GM21825 (cell line): Measurements from ENCODE around the gene C1QTNF1.
"Not testable (repeated sequence)": the region's sequence is repeated elsewhere in the genome, so short reads cannot be mapped to it uniquely, and the experiment has no call there.

Experiments used
- ATAC-seq: cut with Tn5 transposase; IDR thresholded peaks from one replicate; pipeline ENCODE4 v1.9.1; 2021; ENCODE audit warnings: mild to moderate bottlenecking, moderate library complexity; ENCODE audit not compliant: unreplicated experiment

The C1QTNF1 gene

GRCh38 chr17:79022507-79022991, 1.4 kb upstream of the C1QTNF1 start:
- ATAC-seq, result no peak

- no peak for ATAC-seq
Measured at GRCh38 chr17:79023180-79023705, 726 bp upstream of the C1QTNF1 start.

DNA sequence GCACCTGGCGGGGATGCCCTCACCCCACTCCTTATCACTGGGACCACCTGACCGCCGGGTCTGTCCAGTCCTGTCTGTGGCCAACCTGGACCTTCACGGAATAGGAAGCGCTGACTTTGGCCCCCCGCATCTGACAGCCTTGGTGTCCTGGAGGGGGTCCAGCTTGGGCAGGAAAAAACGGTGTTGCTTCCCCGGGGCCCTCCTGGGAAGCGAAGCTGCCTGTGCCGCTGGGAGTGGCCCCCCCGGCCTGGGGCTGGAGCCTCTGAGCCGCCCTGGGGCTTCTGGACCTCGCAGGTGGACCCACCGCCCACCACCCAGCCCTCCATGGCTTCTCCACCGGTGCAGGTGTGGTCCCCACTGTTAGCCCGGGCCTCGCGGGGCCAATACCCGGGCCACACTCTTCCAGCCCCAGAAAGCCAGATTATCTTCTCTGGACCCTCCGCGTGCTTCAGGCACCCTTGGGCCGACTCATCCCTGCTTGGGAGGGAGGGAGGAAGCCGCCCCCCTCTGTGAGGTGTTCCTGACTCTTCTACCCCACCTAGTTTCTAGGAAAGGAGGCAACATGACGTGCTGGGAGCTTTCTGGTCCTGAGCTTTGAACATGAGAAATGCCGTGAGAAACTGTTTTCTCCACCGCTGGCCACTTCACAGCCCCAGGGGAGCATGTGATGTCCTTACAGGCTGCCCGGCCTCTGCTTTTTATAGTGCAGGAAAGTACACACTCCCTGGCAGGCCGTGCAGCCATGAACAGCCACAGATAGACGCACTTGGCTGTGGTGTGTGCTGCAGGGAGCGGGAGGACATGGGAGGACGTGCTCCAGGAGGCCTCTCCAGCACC, 1.1 kb downstream of the C1QTNF1 start:
- ATAC-seq, result no peak

DNA sequence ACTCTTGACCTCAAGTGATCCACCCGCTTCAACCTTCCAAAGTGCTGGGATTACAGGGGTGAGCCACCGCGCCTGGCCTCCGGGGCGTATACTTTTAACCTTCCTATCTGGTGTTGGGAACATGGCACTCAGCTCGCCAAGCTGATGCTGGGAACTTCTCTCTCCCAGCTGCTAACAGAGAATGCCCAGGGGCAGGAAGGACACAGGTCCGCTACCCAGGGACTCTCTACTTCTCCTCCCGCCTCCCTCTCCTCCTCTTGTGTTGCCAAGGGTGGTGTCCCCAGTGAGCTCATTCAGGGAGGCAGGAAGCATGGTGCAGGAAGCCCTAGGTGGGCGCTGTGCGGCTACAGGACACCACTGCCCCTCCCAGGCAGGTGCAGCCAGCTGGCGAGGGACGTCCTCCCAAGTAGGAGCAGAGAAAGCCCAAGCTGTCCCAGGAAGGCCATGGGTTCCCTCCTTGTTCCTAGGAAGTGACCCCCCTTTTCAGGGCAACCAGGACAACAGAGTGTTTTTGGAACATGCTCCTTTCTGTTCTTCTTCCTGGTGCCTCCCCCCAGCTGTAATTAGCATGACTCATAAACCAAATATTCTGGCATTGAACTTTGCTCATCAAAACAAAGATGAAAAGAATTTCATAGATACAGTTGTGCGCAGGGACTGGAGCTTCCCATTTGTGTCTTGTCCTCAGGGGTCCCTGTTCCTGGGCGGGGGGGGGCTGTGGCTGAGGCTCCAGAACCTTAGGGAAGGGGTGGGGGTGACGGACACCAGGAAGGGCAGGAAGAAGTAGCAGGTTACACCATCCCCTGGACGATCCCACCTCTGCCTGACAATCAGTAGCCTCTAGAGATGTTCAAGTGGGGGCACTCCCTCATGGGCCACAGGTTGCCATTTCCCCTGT, 2.7 kb downstream of the C1QTNF1 start:
- no peak for ATAC-seq

DNA sequence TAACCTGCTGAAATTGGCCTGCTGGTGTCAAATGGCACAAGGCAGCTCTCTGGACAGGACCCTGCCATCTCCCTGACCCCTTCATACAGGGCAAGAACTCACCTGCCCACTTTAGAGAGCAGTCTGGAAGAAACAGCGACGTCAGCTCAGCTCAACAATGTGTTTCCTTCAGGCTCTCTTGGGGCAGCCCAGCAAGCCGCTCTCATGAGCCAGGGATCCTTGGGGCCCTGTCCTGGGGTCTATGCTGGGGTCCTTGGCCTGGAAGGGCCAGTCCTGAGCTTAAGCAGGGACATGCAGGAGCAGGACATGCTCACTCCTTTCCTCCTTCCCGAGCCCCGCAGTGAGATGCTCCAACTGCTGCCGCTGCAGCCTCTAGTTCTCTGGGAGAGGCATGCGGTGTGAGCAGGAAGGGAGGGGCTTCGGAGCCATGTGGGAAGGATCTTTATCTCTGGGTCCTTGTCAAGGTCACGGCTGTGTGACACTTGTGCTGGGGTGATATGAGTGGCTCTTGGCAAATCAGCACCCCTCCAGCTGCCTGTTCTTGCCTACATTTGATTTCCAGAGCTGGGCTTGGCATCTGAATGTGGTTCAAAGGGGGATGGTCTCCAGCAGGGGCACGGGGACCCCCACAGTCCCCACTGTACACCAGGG, 3.4 kb downstream of the C1QTNF1 start:
- no peak for ATAC-seq

GRCh38 chr17:79027925-79028491, 4.0 kb downstream of the C1QTNF1 start:
- ATAC-seq, result no peak

GRCh38 chr17:79028496-79029326, 4.7 kb downstream of the C1QTNF1 start:
- ATAC-seq, result no peak

- ATAC-seq, result no peak
Measured at GRCh38 chr17:79029327-79030009, 5.5 kb downstream of the C1QTNF1 start.

DNA sequence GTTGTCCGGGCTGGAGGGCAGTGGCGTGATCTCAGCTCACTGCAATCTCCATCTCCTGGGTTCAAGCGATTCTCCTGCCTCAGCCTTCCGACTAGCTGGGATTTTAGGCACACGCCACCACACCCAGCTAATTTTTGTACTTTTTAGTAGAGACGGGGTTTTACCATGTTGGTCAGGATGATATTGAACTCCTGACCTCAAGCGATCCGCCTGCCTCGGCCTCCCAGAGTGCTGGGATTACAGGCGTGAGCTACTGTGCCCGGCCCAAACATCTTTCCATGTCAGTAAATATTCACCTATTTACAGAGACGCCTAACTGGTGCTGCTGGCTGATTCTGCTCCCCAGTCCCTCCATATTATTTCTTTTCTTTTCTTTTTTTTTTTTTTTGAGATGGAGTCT, 6.7 kb downstream of the C1QTNF1 start:
- ATAC-seq, result not testable (repeated sequence)

DNA sequence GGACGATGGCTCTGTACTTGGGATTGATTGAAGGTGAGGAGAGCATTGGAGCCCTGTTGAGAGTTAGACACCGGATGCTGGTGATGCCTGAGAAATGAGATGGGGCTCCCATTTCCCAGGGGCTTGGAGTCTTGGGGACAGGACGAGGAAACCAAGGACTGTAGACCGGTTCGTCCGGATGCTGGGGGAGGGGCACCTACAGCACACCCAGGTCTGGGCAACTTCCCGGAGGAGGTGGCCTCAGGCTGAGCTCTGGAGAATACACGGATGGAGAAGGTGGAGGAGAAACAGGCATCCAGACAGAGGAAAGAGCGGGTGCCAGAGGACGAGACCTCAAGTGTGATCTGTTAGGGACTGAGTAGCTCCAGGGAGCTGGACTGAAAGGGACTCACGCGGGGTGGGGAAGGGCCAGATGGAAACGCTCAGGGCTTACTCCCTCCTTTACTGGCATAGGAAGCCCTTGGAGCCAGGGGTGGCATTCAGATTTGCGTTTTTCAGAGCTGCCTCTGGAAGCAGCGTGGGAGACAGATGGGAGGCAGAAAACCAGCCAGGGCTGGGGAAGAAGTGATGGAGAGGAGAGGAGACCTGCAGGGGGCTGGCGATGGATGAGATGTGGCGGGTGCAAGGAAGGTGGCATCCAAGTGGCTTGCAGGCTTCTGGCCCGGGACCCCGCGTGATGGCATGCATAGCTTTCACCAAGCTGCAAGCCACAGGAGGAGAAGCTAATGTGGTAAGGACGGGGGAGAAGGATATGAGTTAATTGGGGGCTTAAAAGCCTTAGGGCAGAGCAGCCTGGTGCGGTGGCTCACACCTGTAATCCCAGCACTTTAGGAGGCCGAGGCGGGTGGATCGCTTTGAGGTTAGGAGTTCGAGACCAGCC, 8.3 kb downstream of the C1QTNF1 start:
- ATAC-seq, result no peak

GRCh38 chr17:79033046-79033616, 9.2 kb downstream of the C1QTNF1 start:
- no peak for ATAC-seq

- no peak for ATAC-seq
Measured at GRCh38 chr17:79033741-79034501, 10.0 kb downstream of the C1QTNF1 start.

DNA sequence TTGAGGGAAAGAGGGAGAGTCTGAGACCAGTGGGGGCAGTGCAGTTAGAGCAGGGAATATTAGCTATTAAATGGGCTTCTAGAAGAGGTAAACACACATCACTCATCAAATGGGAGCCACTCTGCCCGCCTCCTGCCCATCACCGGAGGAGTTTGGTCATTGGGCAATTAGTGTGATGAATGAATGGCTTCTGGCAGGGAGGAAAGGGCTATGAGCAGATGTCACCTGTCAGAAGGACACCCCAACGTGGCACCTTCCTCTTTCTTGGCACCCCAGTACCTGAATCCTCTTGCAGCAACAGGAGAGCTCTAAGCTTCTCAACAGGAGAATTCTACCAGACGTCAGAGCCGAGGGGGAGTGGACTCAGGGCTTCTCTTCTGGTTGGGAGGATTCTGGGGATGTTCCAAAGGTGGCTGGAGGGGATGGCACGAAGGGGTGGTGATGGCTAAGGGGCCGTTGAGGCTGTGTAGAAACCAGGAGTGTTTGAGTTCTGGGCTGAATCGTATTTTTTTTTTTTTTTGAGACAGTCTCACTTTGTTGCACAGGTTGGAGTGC, 11.0 kb downstream of the C1QTNF1 start:
- ATAC-seq, result no peak

GRCh38 chr17:79035686-79036085, 11.7 kb downstream of the C1QTNF1 start:
- ATAC-seq, result no peak

GRCh38 chr17:79036181-79036580, 12.2 kb downstream of the C1QTNF1 start:
- ATAC-seq, result no peak

- no peak for ATAC-seq
Measured at GRCh38 chr17:79036596-79036995, 12.6 kb downstream of the C1QTNF1 start.
